ENCODE results near the gene UBC. TPM values are rescaled to one million over a fixed set of nuclear protein-coding genes. Genes with fewer than 3 reads are reported as not detected.

UBC gene
- total RNA-seq, 1 experiment from 2014 or later, result 523 TPM

GRCh38 chr12:124865728-124866127 is 48.7 kb downstream of the UBC start:
- Histone ChIP-seq H3K9ac (ENCODE audit: extremely low read depth, insufficient read length, low read length) (no peak overlapping the region), H4K20me1 (ENCODE audit: control insufficient read depth, insufficient read depth, insufficient read length) (no peaks in the 10 kb centered on the region), H3K4me2 (ENCODE audit: insufficient read depth, insufficient read length, low read length) (no peak overlapping the region), H3T11ph (ENCODE audit: low read length) (no peak overlapping the region), H3K14ac (ENCODE audit: insufficient read depth, low read length) (no peak overlapping the region), H2BK15ac (ENCODE audit: low read depth, low read length) (no peak overlapping the region), H3K79me1 (ENCODE audit: insufficient read depth, low read depth, low read length, poor library complexity, severe bottlenecking) (no peaks in the 10 kb centered on the region), H4K5ac (ENCODE audit: insufficient read length, low read depth, low read length) (no peak overlapping the region), H3K4me1 (ENCODE audit: insufficient read depth, low read length) (no peaks in the 10 kb centered on the region; the same call in 1 of the 2 replicates), H3K79me2 (ENCODE audit: insufficient read depth, low read length) (peaks cover 2% of the 10 kb centered on the region; the same call in 1 of the 2 replicates), H2BK120ac (ENCODE audit: low read depth, low read length, poor library complexity, severe bottlenecking) (no peak overlapping the region), H3K4ac (ENCODE audit: low read depth, low read length) (no peak overlapping the region), H2AFZ (ENCODE audit: low read length) (no peak overlapping the region), H3K27ac (ENCODE audit: insufficient read length, low read depth, low read length) (no peak overlapping the region), H3K27me3 (ENCODE audit: insufficient read depth, low read length) (no peaks in the 10 kb centered on the region; the same call in 1 of the 2 replicates), H4K91ac (ENCODE audit: insufficient read length, low read depth, low read length) (no peak overlapping the region), H3K18ac (ENCODE audit: insufficient read length, low read depth, low read length) (no peak overlapping the region), H4K8ac (replicated peaks; ENCODE audit: insufficient read length, low read depth, low read length) (no peak overlapping the region), H2AK5ac (ENCODE audit: insufficient read length, low read length) (no peak overlapping the region), H3K23me2 (ENCODE audit: insufficient read length, low read depth, low read length, poor library complexity, severe bottlenecking) (peaks cover 9% of the 10 kb centered on the region), H2BK20ac (ENCODE audit: low read depth, low read length, poor library complexity, severe bottlenecking) (no peak overlapping the region), H3K23ac (ENCODE audit: insufficient read length, low read depth, low read length) (no peak overlapping the region), H2BK12ac (ENCODE audit: insufficient read length, low read depth, low read length) (no peak overlapping the region), H3K9me3 (ENCODE audit: control insufficient read depth, low read depth, low read length) (no peaks in the 10 kb centered on the region), H3K56ac (ENCODE audit: insufficient read length, low read depth, low read length) (no peak overlapping the region), H2BK5ac (ENCODE audit: insufficient read length, low read length) (no peak overlapping the region)
- H3K27me3 Mint-ChIP-seq (ENCODE audit: low read depth), result peaks cover 29% of the 10 kb centered on the region
- TF ChIP-seq CTCF (conservative IDR thresholded peaks at IDR 0.05), result no peak
- H3K4me1 Mint-ChIP-seq, result peaks cover 26 to 36% of the 10 kb centered on the region in 2 experiments
- H3K36me3 Mint-ChIP-seq (ENCODE audit: insufficient read depth in 1 of 3, low read depth in 3 of 3), result peaks cover 2 to 4% (median 3%) of the 10 kb centered on the region in 3 experiments; a peak in 3 of 7 replicates
- no peak for DNase-seq
- no peaks in the 10 kb centered on the region for H3K9me3 Mint-ChIP-seq
- no CpG with 5 or more reads among the region's 7 CpGs for WGBS (ENCODE audit: extremely low coverage, insufficient read length, low lambda C conversion rate)
- peak overlapping the region in 1 of 3 experiments; percentile 94; a peak in 1 of 7 replicates for H3K27ac Mint-ChIP-seq
- no peak overlapping the region for H3K4me3 Mint-ChIP-seq

All from H9 (cell line).